WI38 (cell line): ENCODE results near the gene ARHGAP12.

ENCODE experiments used
- H3K4me3 ChIP-seq: 2 replicates; pipeline ENCODE4 v1.5.1; 2011; ENCODE audit warnings: low read depth, mild to moderate bottlenecking, control low read depth, low read length
- TF ChIP-seq, protein P1 (sequence below): IDR thresholded peaks from 2 replicates; pipeline ENCODE4 v1.5.1; 2012; ENCODE audit warnings: low read depth, mild to moderate bottlenecking, control low read depth, low read length

Gene ARHGAP12

DNA sequence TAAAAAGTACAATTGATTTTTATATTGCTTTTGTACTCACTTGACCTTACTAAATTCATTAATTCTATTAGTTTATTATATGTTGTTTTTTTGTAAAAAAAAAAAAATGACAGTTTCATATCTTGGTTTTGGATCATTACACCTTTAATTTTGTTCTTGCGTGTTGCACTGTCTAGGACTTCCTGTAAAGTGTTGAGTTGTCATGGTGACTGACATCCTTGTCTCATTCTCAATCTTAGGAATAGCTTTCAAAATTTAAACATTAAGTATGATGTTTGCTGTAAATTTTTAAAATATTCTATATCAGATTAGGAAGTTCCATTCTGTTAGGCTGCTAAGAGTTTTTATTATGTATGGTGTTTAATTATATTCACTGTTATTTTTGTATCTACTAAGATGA is 139.1 kb downstream of the ARHGAP12 start:
- H3K4me3 ChIP-seq, result no peak overlapping the region
- TF ChIP-seq, protein P1, sequence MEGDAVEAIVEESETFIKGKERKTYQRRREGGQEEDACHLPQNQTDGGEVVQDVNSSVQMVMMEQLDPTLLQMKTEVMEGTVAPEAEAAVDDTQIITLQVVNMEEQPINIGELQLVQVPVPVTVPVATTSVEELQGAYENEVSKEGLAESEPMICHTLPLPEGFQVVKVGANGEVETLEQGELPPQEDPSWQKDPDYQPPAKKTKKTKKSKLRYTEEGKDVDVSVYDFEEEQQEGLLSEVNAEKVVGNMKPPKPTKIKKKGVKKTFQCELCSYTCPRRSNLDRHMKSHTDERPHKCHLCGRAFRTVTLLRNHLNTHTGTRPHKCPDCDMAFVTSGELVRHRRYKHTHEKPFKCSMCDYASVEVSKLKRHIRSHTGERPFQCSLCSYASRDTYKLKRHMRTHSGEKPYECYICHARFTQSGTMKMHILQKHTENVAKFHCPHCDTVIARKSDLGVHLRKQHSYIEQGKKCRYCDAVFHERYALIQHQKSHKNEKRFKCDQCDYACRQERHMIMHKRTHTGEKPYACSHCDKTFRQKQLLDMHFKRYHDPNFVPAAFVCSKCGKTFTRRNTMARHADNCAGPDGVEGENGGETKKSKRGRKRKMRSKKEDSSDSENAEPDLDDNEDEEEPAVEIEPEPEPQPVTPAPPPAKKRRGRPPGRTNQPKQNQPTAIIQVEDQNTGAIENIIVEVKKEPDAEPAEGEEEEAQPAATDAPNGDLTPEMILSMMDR, result no peak

DNA sequence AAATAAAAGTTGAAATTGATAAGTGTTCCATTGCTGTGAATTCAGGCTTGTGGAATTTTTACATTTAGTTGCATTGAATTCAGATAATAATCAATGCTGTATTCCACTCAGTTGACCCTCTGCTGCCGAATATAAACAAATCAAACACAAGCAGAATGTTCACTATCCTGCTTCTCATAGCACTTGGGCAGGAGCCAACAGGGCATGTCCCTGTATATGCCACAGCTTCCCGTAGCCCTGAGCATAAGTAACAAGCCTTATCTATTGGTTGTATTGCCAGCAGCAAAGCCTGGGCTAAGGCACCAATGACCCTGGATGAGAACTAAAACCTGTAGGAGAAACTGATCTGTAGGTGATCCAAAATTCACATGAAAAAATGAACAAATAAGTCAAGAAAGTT is 145.9 kb downstream of the ARHGAP12 start:
- TF ChIP-seq, protein P1, result no peak
- H3K4me3 ChIP-seq, result no peak overlapping the region

DNA sequence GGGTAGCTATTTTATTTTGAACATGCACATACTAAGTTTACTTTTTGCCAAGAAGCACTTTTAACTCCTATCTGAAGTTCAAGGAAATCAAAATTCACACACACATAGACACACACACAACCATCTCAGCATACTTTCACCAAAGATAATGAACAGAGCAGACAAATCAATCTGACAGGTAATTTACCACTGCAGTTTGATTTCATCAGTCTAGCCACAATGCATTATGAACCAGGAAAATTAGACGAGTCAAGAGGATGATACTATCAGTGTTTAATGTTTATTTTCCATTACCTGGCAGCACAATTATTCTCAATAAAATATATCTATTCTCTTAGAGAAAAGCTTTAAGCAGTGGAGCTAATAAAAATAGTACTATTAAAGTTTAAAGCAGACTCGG is 147.9 kb downstream of the ARHGAP12 start:
- TF ChIP-seq, protein P1, result no peak
- H3K4me3 ChIP-seq, result no peak overlapping the region

DNA sequence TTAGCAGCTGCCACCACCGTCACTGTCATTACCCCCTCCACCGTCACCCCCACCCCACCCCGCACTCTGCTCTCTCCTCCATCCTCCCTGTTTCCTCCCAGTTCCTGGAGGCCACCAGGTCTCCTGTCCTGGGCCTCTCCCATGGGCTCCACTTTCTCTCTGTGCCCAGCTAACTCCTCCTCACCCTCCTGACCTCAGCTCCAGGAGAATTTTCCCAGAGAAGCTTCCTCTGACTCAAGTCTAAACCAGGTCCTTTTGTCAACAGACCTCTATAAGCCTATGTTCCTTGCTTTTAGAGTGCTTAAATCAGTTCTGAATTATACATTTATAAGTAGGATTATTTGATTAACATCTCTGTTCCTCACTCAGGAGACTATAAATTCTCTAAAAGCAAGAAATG is 150.0 kb downstream of the ARHGAP12 start:
- TF ChIP-seq, protein P1, result no peak
- H3K4me3 ChIP-seq, result no peak overlapping the region

DNA sequence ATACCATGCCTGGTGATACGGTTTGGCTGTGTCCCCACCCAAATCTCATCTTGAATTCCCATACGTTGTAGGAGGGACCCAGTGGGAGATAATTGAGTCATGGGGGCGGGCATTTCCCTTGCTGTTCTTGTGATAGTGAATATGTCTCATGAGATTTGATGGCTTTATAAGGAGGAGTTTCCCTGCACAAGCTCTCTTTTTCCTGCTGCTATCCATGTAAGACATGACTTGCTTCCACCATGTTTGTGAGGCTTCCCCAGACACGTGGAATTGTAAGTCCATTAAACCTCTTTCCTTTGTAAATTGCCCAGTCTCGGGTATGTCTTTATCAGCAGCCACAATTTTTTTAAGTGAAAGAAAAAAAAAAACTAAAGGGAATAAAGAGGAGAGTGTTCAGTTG is 152.5 kb downstream of the ARHGAP12 start:
- TF ChIP-seq, protein P1, result no peak
- no peak overlapping the region for H3K4me3 ChIP-seq

DNA sequence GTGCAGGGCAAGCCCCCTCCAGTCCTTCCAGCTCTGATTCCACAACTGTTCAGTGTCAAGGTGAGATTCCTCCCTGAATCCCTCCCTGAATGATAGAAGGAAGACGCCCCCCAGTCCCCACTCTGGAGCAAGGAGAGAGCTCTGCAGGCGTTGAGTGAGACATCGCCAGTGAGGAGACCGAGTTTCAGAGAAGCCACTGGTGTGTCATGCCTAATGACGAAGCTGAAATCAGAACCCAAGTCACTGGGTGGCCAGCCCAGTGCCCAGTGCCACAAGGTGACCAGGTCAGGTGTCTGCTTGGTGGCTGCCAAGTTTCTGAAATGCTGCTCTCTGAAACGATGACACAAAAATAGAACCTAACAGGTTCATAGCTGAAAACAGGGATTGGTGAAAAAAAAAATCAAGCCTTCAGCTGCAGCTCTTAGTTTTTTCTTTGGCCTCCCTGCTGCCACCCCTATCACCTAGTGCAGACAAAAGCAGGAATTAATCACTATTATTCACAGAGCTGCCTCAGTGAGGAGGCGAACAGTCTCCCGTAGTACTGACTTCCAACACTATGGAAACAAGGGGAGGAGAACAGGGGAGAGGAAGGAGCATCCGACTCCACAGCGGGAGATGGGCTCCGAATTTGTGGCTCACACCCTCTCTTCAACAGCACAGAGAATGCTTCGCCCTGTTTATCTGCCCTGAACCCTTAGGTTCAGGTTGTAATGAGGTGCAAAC is 153.5 kb downstream of the ARHGAP12 start:
- TF ChIP-seq, protein P1, result no peak
- no peak overlapping the region for H3K4me3 ChIP-seq

DNA sequence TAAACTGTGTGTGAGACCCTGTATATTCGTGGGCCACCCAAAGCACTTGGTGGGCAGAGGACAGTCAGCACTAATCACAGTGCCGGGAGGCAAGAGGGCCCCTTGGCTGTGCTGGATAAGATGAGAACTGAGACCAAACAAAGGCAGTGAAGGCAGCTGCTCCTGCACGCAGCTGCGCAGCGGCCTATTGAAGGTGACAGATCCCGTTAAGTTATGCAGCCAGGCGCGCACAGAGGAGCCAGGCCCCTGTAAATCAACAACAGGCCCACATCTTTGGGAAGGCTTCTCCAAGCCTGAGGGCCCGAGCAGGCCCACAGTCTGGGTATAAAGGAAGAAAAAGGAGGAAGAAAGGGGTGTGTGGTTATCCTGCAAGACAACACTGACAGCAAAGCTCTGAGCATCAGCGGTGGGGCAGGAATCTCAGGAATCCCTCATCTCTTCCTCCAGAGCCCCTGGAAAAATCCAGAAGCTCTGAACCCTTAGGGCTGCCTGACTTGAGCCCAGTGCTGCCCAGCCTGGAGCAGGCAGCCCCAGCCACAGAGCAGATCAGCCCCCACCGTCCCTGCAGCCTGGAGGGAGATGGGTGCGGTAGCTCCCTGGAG is 154.2 kb downstream of the ARHGAP12 start:
- H3K4me3 ChIP-seq, result no peak overlapping the region
- TF ChIP-seq, protein P1, result no peak
